ENCODE data around the gene GPC1. TPM values are rescaled to one million over a fixed set of nuclear protein-coding genes. Genes with fewer than 3 reads are reported as not detected.

The GPC1 gene
- polyA plus RNA-seq, 3 donors, result 24.3 to 26.5 (median 25.3) TPM

DNA sequence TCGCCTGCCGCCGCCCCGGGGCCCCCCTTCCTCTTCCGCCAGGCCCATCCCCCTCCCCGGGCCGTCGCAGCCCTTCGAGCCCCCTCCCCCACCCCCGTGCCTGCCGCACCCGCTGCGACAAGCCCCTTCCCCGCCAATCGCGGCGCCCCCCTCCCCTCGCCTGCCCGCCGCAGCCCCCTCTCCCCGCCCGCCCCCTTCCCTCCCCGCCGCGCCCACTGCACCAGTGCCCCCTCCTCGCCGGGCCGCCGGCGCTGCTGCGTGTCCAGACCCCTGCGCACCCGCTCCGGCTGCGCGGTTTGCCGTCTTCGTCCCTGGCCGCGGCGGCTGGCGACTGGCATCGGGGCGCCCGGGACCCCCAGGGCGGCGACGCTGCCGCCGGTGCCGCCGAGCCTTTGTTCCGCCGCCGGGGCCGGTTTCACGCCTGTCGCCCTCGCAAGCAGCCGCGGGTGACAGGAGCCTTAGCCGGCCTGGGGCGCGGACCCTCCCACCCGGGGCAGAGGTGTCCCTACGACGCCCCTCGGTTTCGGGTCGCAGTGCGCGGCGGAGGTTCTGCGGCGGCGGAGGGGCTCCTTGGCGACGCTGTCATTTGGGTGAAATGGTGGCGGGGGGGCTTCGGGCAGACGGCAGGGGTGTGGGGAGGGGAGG is 18.1 kb downstream of the GPC1 start:
- no peak for DNase-seq (ENCODE audit: low read depth in 3 of 3, low spot score in 2 of 3)

DNA sequence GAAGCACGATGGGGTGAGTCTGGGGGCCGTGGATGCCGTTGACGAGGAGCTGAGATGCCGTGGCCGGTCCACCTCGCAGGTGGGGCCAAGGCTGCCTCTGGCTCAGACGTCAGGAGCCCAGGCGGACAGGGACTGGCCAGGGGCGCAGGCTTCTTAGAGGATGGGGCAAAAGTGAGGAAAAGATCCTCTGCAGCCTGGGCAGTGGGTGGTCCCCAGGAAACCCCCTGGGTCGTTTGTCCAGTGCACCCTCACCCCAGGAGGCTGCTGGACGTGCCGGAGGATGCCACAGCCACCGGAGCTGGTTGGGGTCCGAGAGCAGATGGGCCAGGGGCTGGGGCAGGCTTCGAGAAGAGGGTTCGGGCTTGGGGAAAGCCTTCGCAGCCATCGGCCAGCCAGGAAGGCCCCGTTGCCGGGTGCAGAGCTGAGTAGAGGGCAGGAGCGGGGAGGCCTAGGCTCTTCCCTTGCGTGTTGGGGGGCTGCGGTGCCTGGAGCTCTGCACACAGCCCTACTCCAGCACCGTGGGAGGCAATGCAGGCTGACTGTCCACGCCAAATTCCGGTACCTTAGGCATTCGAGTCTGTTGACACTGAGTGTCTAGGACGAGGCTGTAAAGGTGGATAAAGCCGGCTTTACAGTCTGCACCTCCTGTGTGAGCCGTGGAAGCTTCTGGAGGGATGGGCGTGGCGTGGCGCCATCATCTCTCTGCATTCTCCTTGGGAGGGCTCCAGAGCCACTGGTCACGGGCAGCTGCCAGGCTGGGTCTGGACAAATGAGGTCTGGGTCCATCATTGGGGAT is 18.8 kb downstream of the GPC1 start:
- DNase-seq (ENCODE audit: low read depth in 3 of 3, low spot score in 2 of 3), result no peak

DNA sequence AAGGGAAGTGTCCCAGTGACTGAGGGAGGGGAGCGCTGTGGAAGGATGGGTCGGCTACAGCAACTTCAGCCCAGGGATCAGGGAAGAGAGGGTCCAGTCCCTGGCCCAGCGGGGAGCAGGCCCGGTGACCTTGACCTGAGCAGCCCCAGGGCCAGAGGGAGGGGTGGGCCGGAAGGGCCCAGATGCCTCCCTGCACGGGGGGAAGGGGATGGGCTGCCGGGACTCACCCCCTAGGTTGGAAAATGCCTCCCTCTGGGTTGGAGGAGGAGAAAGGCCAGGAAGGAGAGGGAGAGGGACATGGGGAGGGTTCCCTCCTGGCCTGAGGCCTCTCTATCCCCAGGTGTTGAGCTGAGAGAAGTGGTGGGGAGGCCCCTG is 19.8 kb downstream of the GPC1 start:
- DNase-seq (ENCODE audit: low read depth in 3 of 3, low spot score in 2 of 3), result no peak

DNA sequence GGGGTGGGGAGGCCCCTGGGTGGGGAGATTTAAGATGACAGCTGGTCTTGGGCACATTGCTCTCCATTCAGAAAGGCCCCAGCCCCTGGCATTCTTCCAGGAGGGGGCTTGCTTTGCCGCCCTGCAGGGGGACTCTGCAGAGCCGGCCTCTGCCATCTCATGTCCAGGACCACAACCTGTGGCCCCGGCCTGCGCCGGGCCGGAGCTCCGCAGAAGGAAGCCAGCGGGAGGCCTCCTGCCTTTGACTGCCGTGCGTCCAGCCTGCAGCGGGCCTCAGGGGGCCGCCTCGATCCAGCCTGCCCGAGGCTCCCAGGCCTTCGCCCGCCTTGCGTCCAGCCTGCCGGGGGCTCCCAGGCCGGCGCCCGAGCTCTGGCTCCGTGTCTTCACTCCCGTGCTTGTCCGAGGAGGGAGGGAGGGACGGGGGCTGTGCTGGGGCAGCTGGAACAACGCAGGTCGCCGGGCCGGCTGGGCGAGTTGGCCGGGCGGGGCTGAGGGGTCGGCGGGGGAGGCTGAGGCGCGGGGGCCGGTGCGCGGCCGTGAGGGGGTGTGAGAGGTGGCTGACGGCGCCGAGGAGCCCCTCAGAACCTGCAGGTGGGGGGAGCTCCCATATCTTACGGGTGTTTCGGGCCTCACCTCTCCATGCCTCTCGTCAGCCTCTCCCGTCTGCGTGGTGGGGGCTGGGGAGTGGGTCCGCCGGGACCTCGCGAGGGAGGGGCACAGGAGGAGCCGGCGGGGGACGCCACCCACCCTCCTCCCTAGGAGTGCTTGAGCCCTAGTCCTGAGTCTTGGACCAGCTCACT is 20.4 kb downstream of the GPC1 start:
- no peak for DNase-seq (ENCODE audit: low read depth in 3 of 3, low spot score in 2 of 3)

DNA sequence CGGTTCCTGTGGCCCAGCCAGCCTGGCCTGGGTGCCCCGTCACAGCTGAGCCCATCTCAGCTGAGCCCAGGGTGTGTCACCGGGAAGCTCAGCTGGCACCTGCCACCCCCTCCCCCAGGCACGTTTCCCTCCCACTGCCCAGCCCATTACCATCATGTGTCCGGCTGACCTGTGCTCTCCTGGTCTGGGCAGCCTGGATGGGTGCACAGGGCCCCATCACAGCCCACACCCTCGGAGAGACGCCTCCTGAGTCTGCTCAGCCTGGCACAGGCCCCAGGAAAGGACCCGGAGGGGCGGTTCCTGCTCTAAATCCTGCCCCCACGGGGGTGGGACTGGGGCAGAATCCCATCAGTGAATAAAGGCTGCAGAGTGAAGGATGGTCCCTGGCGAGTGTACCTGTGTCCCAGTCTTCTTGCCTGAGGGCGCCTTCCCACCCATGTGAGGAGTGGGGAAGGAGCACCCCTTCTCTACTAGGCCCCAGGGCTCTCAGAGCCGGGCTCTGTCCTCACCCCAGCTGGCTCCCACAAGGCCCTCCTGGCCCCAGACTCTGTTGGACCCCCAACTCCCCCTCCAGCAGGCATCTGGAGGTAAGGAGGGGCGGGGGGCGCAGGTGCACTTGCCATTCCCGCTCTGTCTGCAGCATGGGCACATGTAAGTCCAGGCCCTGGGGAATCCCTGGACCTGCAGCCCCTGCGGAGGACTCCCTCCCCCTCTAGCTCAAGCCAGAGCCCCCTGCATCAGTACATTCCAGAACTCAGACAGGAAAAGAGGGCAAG is 21.2 kb downstream of the GPC1 start:
- DNase-seq (ENCODE audit: low read depth in 3 of 3, low spot score in 2 of 3), result no peak

DNA sequence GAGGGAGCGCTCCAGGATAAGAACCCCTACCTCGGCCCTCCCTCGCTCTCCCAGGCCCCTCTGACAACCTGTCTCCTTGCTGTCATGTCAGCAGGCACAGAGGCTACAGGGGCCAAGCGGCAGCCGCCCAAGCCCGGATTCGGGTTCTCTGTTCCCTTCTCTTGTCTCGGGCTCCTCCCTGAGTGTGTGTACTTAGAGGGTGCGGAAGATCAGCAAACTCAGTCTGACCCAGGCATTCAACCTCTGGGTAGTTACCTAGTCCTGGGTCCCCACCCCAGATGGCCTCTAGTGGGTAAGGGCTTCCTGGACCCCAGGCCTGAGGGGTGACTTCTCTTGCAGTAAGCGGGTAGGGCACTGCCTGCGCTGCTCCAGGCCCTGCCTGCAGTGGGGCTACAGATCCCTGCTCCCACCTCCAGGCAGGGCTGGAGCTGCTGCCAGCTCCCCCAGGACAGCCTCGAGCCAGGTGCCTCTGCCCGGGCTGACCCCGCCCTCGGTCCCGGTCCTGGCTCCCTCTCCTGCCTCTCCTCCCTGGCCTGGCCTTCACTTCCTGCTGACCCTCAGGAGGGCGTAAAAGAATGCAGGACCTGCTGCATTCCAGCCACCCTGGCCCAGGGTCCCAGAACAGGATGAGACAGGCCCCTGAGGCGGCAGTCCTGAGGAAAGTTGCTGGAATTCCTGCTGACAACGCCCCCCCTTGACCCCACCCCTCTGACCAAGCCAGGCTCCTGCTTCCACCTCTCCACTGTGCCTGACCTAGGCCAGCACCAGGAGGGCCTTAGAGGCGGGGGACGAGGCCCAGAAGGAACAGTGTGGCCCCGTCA is 22.0 kb downstream of the GPC1 start:
- DNase-seq (ENCODE audit: low read depth in 3 of 3, low spot score in 2 of 3), result no peak

DNA sequence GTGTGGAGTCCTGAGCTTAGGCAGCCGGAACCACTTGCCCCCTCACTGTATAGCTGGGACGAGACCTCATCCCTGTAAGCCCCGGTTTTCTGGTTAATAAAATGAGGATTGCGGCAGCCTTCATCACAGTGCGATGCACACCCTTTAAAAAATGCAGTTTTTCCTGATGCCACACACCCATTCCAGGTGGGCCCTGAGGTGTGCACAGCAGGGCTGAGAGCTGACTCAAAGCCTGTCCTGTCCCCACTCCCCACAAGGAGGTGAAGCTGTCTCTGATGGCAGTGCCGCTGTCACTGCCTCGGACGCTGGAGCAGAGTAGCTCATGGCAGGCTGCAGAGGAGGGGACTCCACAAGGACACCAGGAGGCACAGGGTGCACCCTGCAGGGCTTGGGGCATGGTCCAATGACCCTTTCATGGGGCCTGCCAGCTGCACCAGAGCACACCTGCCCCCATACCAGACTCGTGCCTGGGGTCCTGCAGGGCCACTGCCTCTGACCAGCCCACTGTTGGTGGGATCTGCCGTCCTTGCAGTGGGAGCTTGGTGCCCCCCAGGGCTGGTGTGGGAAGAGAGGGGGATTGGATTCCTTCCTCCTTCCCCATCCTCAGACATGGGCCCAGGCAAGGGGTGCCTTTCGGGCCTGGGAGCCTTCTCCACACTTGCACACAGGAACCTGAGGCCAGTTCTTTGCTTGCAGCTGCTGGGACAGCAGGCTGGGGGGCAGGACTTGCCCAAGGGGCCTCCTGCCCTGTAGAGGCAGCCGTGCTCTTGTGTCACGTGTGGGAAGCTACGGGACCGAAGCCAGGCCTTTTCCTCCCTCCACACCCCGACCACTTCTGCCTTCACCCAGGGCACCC is 22.8 kb downstream of the GPC1 start:
- DNase-seq (ENCODE audit: low read depth in 3 of 3, low spot score in 2 of 3), result no peak

DNA sequence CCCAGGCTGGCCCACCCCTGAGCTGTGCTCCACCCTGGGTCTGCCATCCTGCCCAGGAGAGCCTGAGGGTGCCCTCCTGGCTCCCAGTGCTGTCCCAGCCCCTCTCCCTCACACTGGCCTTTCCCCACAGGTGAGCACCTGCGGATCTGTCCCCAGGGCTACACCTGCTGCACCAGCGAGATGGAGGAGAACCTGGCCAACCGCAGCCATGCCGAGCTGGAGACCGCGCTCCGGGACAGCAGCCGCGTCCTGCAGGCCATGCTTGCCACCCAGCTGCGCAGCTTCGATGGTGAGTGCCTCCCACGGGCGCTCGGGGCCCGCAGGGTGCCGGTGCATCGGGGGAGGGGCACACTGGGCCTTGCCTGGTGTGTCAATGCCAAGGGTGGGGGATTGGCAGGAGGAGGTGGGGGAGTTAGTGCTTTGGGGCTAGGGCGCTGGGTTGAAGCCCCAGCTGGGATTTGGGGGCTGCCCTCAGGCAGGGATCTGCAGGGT is 23.5 kb downstream of the GPC1 start:
- no peak for DNase-seq (ENCODE audit: low read depth in 3 of 3, low spot score in 2 of 3)

DNA sequence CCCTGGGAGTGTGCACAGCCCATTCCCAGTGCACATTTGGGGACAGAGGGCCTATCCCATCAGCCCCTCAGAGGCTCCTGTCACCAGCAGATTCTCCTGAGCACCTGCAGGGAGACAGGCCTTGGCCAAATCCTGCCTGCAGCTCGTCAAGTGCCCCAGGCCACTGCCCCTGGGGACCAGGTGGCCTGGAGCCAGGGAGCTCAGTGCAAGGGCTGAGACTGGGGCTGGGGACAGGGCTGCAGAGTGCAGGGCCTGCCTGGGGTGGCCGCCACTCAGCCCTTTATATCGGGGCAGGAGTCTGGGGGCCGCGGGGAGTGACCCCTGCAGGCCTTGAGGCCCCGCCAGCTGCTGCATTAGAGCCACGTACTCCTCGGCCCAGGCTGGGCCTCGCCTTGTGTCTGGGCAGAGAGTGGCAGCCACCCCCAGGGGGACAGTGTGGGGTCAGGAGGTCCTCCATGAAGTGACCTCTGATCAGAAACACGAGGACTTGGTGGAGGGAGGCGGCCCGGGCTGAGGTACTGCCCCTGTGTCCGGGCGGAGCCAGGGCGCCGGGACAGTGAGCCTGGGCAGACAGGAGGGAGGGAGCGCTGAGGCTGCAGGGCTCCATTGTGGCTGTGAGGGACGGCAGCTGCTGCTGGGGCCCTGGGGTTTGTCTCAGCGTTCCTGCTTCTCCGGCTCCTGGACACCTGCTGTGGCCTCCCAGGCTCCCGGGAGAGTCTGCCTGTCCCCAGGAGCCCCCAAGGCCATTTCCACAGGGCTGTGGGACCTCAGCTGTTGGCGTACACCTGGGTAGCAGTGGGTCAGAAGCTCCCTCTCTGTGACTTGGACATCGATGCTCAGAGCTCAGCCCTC is 24.2 kb downstream of the GPC1 start:
- no peak for DNase-seq (ENCODE audit: low read depth in 3 of 3, low spot score in 2 of 3)

DNA sequence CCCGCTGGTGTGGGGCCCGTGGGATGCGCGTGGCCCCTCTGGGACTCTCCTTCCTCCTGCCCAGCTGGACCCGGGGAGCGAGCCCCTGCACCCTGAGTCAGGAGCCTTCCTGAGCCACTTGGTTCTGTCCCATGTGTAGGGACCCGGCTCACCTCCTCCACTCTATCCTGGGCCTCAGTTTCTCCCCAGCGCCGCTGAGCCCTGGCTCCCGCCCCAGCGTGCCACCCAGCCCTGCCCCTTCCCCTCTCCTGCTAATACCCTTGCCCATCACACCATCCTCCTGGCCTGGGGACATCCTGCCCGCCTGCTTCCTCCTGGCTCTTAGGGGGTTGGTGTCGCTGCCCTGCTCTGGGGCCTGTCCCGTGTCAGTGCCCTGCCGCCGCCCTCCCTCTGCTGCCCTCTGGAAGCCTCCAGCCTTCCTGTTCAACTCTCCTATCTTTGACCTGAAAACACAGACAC is 24.8 kb downstream of the GPC1 start:
- DNase-seq (ENCODE audit: low read depth in 3 of 3, low spot score in 2 of 3), result no peak

DNA sequence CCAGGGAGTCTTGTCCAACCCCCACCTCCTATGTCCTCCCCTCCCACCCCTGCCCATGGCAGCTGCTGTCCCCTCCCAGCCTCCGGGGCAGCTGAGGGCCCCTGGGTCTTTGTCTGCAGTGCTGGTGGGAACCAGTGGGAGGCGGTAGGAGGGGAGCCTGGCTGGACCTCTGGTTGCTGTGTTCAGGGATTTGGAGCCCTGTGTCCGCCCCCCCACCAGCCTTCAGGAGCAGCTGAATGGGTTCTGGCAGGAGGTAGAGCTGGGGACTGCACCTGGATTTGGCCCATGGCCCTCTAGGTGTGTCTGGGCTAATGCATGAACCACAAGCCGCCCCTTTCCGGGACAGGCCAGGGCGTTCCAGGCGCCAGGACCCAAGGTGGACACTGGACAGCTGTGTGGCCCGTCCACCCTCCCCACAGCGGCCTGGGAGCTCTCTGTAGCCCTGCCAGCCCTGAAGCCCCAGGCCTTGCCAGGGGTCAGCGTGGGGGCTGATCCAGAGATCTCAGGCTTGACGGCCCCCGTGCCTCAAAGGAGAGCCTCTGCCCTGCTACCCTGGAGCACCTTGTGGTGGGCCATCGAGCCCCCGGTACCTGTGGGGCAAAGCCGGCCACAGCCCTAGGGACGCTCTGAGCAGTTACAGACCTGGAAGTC is 25.4 kb downstream of the GPC1 start:
- DNase-seq (ENCODE audit: low read depth in 3 of 3, low spot score in 2 of 3), result no peak

DNA sequence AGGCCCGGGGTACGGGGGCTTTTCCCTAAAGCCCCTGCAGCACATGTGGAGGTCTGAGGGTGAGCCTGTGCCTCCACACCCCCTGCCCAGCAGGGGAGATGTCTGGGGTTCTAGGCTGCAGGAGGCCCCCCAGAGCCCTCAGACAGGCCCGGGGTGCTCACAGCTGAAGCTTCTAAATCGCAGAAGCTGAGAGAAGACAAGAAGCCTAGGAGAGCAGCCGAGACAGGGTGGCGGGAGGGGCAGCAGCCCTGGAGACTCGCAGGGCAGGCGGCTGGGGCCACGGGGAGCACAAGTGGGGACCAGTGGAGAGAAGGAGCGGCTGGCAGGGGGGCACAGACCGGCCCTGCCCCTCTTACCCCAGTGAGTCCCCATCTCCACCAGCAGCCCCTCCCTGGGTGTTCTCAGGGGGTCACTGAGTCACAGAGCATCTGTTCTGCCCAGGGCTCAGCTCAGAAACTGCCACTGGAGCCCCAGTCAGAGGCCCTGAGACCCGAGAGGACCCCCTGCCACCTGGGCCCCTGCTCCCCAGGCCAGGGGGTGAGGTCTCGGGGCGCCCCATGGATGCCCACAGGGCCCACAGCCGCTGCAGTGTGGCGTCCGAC is 26.1 kb downstream of the GPC1 start:
- DNase-seq (ENCODE audit: low read depth in 3 of 3, low spot score in 2 of 3), result no peak

DNA sequence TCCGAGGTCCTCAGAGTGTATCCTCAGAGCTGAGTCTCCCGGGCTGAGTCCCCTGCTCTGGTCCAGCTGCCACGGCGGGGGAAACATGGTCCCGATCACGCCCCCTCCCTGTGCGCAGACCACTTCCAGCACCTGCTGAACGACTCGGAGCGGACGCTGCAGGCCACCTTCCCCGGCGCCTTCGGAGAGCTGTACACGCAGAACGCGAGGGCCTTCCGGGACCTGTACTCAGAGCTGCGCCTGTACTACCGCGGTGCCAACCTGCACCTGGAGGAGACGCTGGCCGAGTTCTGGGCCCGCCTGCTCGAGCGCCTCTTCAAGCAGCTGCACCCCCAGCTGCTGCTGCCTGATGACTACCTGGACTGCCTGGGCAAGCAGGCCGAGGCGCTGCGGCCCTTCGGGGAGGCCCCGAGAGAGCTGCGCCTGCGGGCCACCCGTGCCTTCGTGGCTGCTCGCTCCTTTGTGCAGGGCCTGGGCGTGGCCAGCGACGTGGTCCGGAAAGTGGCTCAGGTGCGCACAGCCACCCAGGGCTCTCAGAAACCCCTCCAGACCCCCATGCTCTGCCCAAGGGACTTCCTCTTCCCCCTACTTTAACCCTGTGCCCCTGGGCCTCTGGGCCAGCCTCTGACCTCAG is 26.7 kb downstream of the GPC1 start:
- no peak for DNase-seq (ENCODE audit: low read depth in 3 of 3, low spot score in 2 of 3)

DNA sequence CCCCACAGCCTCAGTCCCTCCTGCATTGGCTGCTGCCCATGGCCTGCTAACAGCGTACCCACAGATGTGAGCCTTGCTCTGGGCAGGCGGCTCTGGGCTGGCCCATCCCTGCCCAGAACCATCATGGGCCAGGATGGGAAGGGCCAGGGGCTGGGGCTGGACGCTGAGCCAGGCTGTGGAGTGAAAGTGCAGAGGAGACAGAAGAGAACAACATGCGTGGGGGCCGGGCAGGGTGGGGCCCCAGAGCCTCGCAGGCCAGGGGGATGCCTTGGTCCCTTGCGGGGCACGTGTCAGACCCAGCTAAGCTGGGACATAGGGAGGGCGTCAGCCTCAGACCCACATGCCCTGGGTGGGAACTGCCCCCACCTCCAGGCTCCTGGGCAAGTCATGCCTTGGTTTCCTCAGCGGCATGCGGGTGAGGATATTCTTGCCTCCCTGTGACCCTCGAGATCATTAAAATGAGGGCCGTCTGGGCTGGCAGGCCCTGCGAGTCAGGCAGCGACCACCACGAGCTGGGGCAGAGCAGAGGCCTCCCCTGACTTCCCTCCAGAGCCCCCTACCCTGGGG is 27.3 kb downstream of the GPC1 start:
- no peak for DNase-seq (ENCODE audit: low read depth in 3 of 3, low spot score in 2 of 3)

DNA sequence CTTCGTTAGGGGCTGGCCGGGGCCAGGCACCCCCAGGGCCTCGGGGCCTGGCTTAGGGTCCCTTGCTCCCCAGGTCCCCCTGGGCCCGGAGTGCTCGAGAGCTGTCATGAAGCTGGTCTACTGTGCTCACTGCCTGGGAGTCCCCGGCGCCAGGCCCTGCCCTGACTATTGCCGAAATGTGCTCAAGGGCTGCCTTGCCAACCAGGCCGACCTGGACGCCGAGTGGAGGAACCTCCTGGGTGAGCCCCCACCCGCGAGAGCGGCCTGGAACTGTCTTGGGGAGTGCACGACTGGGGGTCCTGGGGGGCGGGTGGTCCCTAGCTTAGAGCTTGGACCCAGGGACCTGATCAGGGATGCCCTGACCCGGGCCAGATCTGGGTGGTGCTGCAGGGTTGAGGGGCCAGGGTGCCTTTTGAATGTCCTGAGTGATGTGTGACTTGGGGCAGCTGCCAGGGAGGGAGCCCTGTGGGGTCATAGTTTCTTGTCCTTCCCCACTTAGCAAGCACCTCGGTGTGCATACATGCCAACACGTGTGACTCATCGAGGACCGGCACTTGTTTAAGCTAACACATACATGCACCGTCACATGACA is 27.9 kb downstream of the GPC1 start:
- no peak for DNase-seq (ENCODE audit: low read depth in 3 of 3, low spot score in 2 of 3)
